Measurements from ENCODE around the gene SYNGAP1.

DNA sequence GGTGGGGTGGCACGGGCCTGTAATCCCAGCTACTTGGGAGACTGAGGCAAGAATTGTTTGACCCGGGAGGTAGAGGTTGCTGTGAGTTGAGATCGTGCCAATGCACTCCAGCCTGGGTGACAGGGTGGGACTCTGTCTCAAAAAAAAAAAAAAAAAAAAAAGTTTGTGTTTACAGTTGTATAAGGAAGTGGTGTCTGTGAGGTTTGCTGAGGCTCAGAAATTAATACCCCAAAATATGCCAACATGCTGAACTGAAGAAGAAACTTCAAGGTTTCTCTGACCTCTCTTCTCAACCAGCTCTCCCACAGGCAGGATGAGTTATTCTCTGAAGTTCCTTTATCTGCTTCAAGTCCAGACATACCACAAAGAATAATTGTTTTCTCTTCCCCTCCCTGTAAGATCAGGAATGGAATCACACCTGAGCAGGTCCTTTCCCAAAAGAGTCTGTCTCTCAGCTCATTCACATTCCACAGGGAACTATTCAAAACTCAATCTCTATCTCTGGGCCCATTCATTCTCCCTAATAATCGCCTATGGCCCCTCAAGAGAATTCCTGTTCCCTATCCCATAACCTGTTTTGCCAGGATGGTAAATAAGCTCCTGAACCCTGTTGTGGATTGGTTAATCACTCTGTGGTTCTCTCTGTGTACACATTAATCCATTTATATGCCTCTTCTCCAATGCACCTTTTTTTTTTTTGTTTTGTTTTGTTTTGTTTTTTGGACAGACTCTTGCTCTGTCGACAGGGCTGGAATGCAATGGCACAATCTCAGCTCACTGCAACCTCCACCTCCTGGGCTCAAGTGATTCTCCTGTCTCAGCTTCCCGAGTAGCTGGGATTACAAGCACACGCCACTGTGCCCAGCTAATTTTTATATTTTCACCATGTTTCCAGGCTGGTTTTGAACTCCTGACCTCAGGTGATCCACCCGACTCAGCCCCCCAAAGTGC is 45.6 kb upstream of the SYNGAP1 start:
- TF ChIP-seq LCOR (CRISPR knock-in tag; IDR thresholded peaks at IDR 0.05) (no peak), ETV6 (IDR thresholded peaks at IDR 0.05; ENCODE audit: borderline replicate concordance in 1 of 2, low read depth in 2 of 2, low read length in 1 of 2) (no peak), ETV6 (CRISPR knock-in tag; IDR thresholded peaks at IDR 0.05; ENCODE audit: borderline replicate concordance) (no peak), PHF8 (IDR thresholded peaks at IDR 0.05; ENCODE audit: borderline replicate concordance, low read length) (no peak), BRCA1 (IDR thresholded peaks at IDR 0.05) (no peak), BRCA1 (CRISPR knock-in tag; IDR thresholded peaks at IDR 0.05) (no peak), ZNF3 (CRISPR knock-in tag; IDR thresholded peaks at IDR 0.05) (no peak), NRF1 (conservative IDR thresholded peaks at IDR 0.05 in 1 of 2, IDR thresholded peaks at IDR 0.05 in 1 of 2) (no peak)
- TF ChIP-seq, protein P1, sequence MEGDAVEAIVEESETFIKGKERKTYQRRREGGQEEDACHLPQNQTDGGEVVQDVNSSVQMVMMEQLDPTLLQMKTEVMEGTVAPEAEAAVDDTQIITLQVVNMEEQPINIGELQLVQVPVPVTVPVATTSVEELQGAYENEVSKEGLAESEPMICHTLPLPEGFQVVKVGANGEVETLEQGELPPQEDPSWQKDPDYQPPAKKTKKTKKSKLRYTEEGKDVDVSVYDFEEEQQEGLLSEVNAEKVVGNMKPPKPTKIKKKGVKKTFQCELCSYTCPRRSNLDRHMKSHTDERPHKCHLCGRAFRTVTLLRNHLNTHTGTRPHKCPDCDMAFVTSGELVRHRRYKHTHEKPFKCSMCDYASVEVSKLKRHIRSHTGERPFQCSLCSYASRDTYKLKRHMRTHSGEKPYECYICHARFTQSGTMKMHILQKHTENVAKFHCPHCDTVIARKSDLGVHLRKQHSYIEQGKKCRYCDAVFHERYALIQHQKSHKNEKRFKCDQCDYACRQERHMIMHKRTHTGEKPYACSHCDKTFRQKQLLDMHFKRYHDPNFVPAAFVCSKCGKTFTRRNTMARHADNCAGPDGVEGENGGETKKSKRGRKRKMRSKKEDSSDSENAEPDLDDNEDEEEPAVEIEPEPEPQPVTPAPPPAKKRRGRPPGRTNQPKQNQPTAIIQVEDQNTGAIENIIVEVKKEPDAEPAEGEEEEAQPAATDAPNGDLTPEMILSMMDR (IDR thresholded peaks at IDR 0.05 in 2 of 3, conservative IDR thresholded peaks at IDR 0.05 in 1 of 3; ENCODE audit: insufficient read depth in 2 of 3, low read depth in 1 of 3, low read length in 3 of 3): no peak
